ENCODE measurements around the gene FSTL4. TPM values are rescaled to one million over a fixed set of nuclear protein-coding genes. Genes with fewer than 3 reads are reported as not detected.

The FSTL4 gene
- total and polyA plus RNA-seq, 2 of the 4 experiments (the other 2 are of a cell fraction) = 0.18 TPM; not detected in 1

DNA sequence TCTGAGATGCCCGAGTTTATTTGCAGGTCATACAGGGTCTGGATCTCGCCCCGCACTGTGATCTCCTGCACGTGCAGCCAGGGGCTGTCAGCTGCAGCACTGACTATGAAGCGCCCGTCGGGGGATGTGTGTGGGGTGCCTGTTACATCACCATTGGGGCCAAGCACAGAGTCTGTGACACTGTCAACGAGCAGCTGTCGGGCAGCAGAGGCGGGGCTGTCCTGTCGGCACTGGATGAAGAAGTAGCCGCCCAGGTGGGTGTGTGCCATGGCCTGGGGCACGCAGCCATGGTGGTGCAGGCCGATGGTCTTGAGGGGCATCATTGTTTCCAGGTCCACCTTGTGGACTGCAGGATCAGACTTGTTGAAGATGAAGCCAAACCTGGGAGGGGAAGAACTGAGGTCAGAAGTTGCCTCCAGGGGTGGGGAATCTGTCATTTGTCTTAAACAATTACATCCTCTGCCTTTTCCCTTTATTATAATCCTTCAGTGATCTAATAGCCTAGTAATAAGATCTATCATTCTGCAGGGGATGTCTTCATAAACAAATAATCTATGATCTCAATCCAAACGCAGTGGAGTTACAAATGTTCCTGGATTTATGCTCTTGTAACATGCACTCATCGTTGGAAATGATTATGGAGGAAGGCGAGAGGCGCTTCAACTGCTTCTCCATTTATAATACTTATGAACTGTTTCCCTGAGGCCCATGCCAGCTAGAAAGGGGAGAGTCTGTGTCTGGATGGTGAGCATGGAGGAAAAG lies 412.7 kb downstream of the FSTL4 start:
- Histone ChIP-seq H2AK5ac (ENCODE audit: low read depth, low read length) (no peak overlapping the region), H3K27me3 (ENCODE audit: control insufficient read depth, insufficient read depth, low read length) (peaks cover 45% of the 10 kb centered on the region), H2BK120ac (ENCODE audit: low read depth, low read length) (no peak overlapping the region), H2BK5ac (ENCODE audit: low read depth, low read length, poor library complexity, severe bottlenecking) (no peak overlapping the region), H3K4me3 (ENCODE audit: insufficient read depth, low read depth, low read length) (no peak overlapping the region), H4K91ac (ENCODE audit: insufficient read depth, low read depth, low read length) (no peak overlapping the region), H3K23ac (ENCODE audit: low read depth, low read length) (no peak overlapping the region), H2AK9ac (replicated peaks; ENCODE audit: low read depth, low read length, poor library complexity) (no peak overlapping the region), H3K27ac (ENCODE audit: insufficient read depth, low read length) (no peak overlapping the region), H3K4me1 (ENCODE audit: control insufficient read depth, insufficient read depth, low read length) (peaks cover 2% of the 10 kb centered on the region; the same call in 1 of the 2 replicates), H3K4me2 (ENCODE audit: low read depth, low read length) (no peak overlapping the region), H3K9ac (ENCODE audit: low read depth, low read length) (no peak overlapping the region), H3K79me1 (ENCODE audit: low read depth in 1 of 2, low read length in 2 of 2) (no peaks in the 10 kb centered on the region), H3K9me1 (ENCODE audit: insufficient read depth, low read length) (no peaks in the 10 kb centered on the region), H3K36me3 (ENCODE audit: control insufficient read depth, insufficient read depth, low read length) (no peaks in the 10 kb centered on the region), H4K5ac (ENCODE audit: low read depth, low read length) (no peak overlapping the region), H4K8ac (ENCODE audit: low read depth in 2 of 2, low read length in 2 of 2) (no peak overlapping the region), H3K18ac (ENCODE audit: low read depth, low read length) (no peak overlapping the region), H3K14ac (replicated peaks; ENCODE audit: low read depth, low read length) (no peak overlapping the region), H3K9me3 (ENCODE audit: control insufficient read depth, insufficient read depth, low read length) (peaks cover 4% of the 10 kb centered on the region; the same call in 1 of the 2 replicates), H2AFZ (replicated peaks; ENCODE audit: low read length, poor library complexity) (no peak overlapping the region), H2BK15ac (ENCODE audit: low read depth, low read length) (no peak overlapping the region), H3K4ac (ENCODE audit: low read depth, low read length) (no peak overlapping the region), H3K56ac (ENCODE audit: extremely low read depth, insufficient read depth, low read length) (no peak overlapping the region), H4K20me1 (ENCODE audit: insufficient read depth, low read length) (no peaks in the 10 kb centered on the region), H2BK20ac (ENCODE audit: low read depth, low read length) (no peak overlapping the region)
- dilution Hi-C loops (cut with HindIII; ENCODE audit: low sequenced_read_pairs, unreplicated experiment) (no loop called here), in situ Hi-C loops (cut with MboI; ENCODE audit: low sequenced_read_pairs) (no loop called here), intact Hi-C loops (cut with micrococcal nuclease) (no loop called here)
- ATAC-seq (ENCODE audit: low read depth) (no peak), DNase-seq (no peak)
- POLR2A ChIA-PET (ENCODE audit: unreplicated experiment) = no interaction called here
- 48% methylated on average over 4 of the region's 18 CpGs; no CpG with 5 or more reads in 1 of the 2 experiments for WGBS, 2 experiments (ENCODE audit: extremely low coverage in 2 of 2, insufficient read length in 1 of 2)
- BruUV-seq (replicated peaks) = no TSS peak
- TF ChIP-seq FOS (IDR thresholded peaks at IDR 0.05; ENCODE audit: low read depth, low read length) = no peak
- TF ChIP-seq RCOR1 (IDR thresholded peaks at IDR 0.05; ENCODE audit: insufficient replicate concordance, low read length) = no peak
- TF ChIP-seq SMC3 (IDR thresholded peaks at IDR 0.05; ENCODE audit: low read depth, low read length) = no peak
- TF ChIP-seq, protein P1, sequence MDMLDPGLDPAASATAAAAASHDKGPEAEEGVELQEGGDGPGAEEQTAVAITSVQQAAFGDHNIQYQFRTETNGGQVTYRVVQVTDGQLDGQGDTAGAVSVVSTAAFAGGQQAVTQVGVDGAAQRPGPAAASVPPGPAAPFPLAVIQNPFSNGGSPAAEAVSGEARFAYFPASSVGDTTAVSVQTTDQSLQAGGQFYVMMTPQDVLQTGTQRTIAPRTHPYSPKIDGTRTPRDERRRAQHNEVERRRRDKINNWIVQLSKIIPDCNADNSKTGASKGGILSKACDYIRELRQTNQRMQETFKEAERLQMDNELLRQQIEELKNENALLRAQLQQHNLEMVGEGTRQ (IDR thresholded peaks at IDR 0.05; ENCODE audit: low read depth, low read length) = no peak
- TF ChIP-seq CEBPB (IDR thresholded peaks at IDR 0.05; ENCODE audit: low read depth, low read length) = no peak
- no peak for TF ChIP-seq MXI1 (IDR thresholded peaks at IDR 0.05; ENCODE audit: borderline replicate concordance, low read depth, low read length)
- TF ChIP-seq NFE2L2 (IDR thresholded peaks at IDR 0.05; ENCODE audit: low read depth, low read length) = no peak
- no peak for TF ChIP-seq MAFK (IDR thresholded peaks at IDR 0.05; ENCODE audit: low read depth, low read length)
- no peak for TF ChIP-seq CHD1 (IDR thresholded peaks at IDR 0.05; ENCODE audit: low read depth, low read length)
- TF ChIP-seq MAZ (IDR thresholded peaks at IDR 0.05; ENCODE audit: borderline replicate concordance, low read depth, low read length) = no peak
- TF ChIP-seq RAD21 (IDR thresholded peaks at IDR 0.05; ENCODE audit: low read length) = no peak
- no peak for TF ChIP-seq POLR2A (IDR thresholded peaks at IDR 0.05; ENCODE audit: low read depth, low read length)
- CTCF ChIA-PET = no interaction called here

Measured in IMR-90 (cell line).